WTC11 (cell line): Measurements from ENCODE around the gene KIF2C. TPM values are rescaled to one million over a fixed set of nuclear protein-coding genes. Genes with fewer than 3 reads are reported as not detected.
A peak's percentile ranks its signal among the peaks of the same experiment; 100 is the strongest.

Experiments
- ATF2 ChIP-seq: sonication (generic); formaldehyde crosslinking; IDR thresholded peaks from 2 replicates; pipeline ENCODE4 v1.8.1; 2022; ENCODE audit warnings: low read depth, missing genetic modification reagents, borderline replicate concordance
- CBFB ChIP-seq: sonication (generic); formaldehyde crosslinking; IDR thresholded peaks from 2 replicates; pipeline ENCODE4 v1.8.1; 2022; ENCODE audit warnings: mild to moderate bottlenecking, low read depth, missing genetic modification reagents
- CREB1 ChIP-seq: sonication (generic); formaldehyde crosslinking; IDR thresholded peaks from 2 replicates; pipeline ENCODE4 v1.8.0; 2023; ENCODE audit warnings: mild to moderate bottlenecking, missing genetic modification reagents
- CTCF ChIP-seq: fragments of 200-600 bp; IDR thresholded peaks from 2 replicates; pipeline ENCODE4 v1.8.0; 2022; ENCODE audit warnings: antibody characterized with exemption
- E2F1 ChIP-seq: sonication (generic); formaldehyde crosslinking; IDR thresholded peaks from 2 replicates; pipeline ENCODE4 v1.8.0; 2022; ENCODE audit warnings: mild to moderate bottlenecking, missing genetic modification reagents
- E2F4 ChIP-seq: sonication (generic); formaldehyde crosslinking; IDR thresholded peaks from 2 replicates; pipeline ENCODE4 v1.8.1; 2022; ENCODE audit warnings: low read depth, mild to moderate bottlenecking, moderate library complexity, missing genetic modification reagents, borderline replicate concordance
- EMX1 ChIP-seq: fragments of 250-450 bp; sonication (Bioruptor Pico); IDR thresholded peaks from 2 replicates; pipeline ENCODE4 v1.8.0; 2021; ENCODE audit warnings: mild to moderate bottlenecking
- FOXK1 ChIP-seq: sonication (generic); formaldehyde crosslinking; IDR thresholded peaks from 2 replicates; pipeline ENCODE4 v1.8.0; 2022; ENCODE audit warnings: mild to moderate bottlenecking, moderate library complexity, missing genetic modification reagents
- GTF2I ChIP-seq: fragments of 250-450 bp; sonication (Bioruptor Pico); conservative IDR thresholded peaks from 2 replicates; pipeline ENCODE4 v1.4.0; 2021; ENCODE audit warnings: mild to moderate bottlenecking
- IRF1 ChIP-seq: sonication (generic); formaldehyde crosslinking; IDR thresholded peaks from 2 replicates; pipeline ENCODE4 v1.8.0; 2023; ENCODE audit warnings: missing genetic modification reagents
- JAZF1 ChIP-seq: fragments of 250-450 bp; sonication (Bioruptor Pico); IDR thresholded peaks from 2 replicates; pipeline ENCODE4 v1.9.0; 2021; ENCODE audit warnings: moderate library complexity, mild to moderate bottlenecking, inconsistent platforms
- KAT7 ChIP-seq: sonication (generic); formaldehyde crosslinking; IDR thresholded peaks from 2 replicates; pipeline ENCODE4 v1.8.1; 2023; ENCODE audit warnings: missing genetic modification reagents, mild to moderate bottlenecking, borderline replicate concordance
- MAX ChIP-seq: sonication (generic); formaldehyde crosslinking; IDR thresholded peaks from 2 replicates; pipeline ENCODE4 v1.8.0; 2022; ENCODE audit warnings: mild to moderate bottlenecking, missing genetic modification reagents
- MYBL2 ChIP-seq: sonication (generic); formaldehyde crosslinking; IDR thresholded peaks from 2 replicates; pipeline ENCODE4 v1.8.1; 2023; ENCODE audit warnings: mild to moderate bottlenecking, moderate library complexity, missing genetic modification reagents
- NFATC4 ChIP-seq: fragments of 250-450 bp; sonication (Bioruptor Pico); IDR thresholded peaks from 2 replicates; pipeline ENCODE4 v1.9.0; 2021; ENCODE audit warnings: mild to moderate bottlenecking
- PRRX2 ChIP-seq: fragments of 250-450 bp; sonication (Bioruptor Pico); IDR thresholded peaks from 2 replicates; pipeline ENCODE4 v1.8.0; 2021; ENCODE audit warnings: mild to moderate bottlenecking
- RELA ChIP-seq: sonication (generic); formaldehyde crosslinking; IDR thresholded peaks from 2 replicates; pipeline ENCODE4 v1.8.1; 2022; ENCODE audit warnings: missing genetic modification reagents, mild to moderate bottlenecking, borderline replicate concordance
- SP1 ChIP-seq: sonication (generic); formaldehyde crosslinking; conservative IDR thresholded peaks from 2 replicates; pipeline ENCODE4 v1.8.1; 2022; ENCODE audit warnings: missing genetic modification reagents
- TEAD4 ChIP-seq: sonication (generic); formaldehyde crosslinking; IDR thresholded peaks from 2 replicates; pipeline ENCODE4 v1.8.0; 2022; ENCODE audit warnings: mild to moderate bottlenecking, missing genetic modification reagents
- TP53 ChIP-seq: sonication (generic); formaldehyde crosslinking; IDR thresholded peaks from 2 replicates; pipeline ENCODE4 v1.8.1; 2023; ENCODE audit warnings: mild to moderate bottlenecking, missing genetic modification reagents
- USF2 ChIP-seq: sonication (generic); formaldehyde crosslinking; IDR thresholded peaks from 2 replicates; pipeline ENCODE4 v1.8.1; 2023; ENCODE audit warnings: mild to moderate bottlenecking, missing genetic modification reagents, moderate library complexity
- ZMAT4 ChIP-seq: fragments of 250-450 bp; sonication (Bioruptor Pico); IDR thresholded peaks from 2 replicates; pipeline ENCODE4 v1.9.0; 2021; ENCODE audit warnings: mild to moderate bottlenecking
- ZNF219 ChIP-seq: sonication (generic); formaldehyde crosslinking; IDR thresholded peaks from 2 replicates; pipeline ENCODE4 v1.8.0; 2023; ENCODE audit warnings: missing genetic modification reagents, mild to moderate bottlenecking, borderline replicate concordance
- ZNF396 ChIP-seq: fragments of 250-450 bp; sonication (Bioruptor Pico); IDR thresholded peaks from 2 replicates; pipeline ENCODE4 v1.8.0; 2021; ENCODE audit warnings: mild to moderate bottlenecking, moderate library complexity, borderline replicate concordance
- ZNF416 ChIP-seq: fragments of 250-450 bp; sonication (Bioruptor Pico); IDR thresholded peaks from 2 replicates; pipeline ENCODE4 v1.9.0; 2021; ENCODE audit warnings: mild to moderate bottlenecking, inconsistent platforms
- ZNF532 ChIP-seq: fragments of 250-450 bp; sonication (Bioruptor Pico); IDR thresholded peaks from 2 replicates; pipeline ENCODE4 v1.9.0; 2021; ENCODE audit warnings: mild to moderate bottlenecking, borderline replicate concordance
- ZNF671 ChIP-seq: fragments of 250-450 bp; sonication (Bioruptor Pico); IDR thresholded peaks from 2 replicates; pipeline ENCODE4 v1.8.0; 2021; ENCODE audit warnings: mild to moderate bottlenecking
- total RNA-seq: library from RNA; stranded (reverse); gene quantifications from 3 replicates; pipeline ENCODE4 v1.2.3, GENCODE V29; 2021

KIF2C gene
- total RNA-seq, 1 experiment from 2014 or later = 93.8 TPM

GRCh38 chr1:44721485-44722361 is 17.9 kb upstream of the KIF2C start (continued):
- peak; percentile 100 for TF ChIP-seq ZNF671 (CRISPR knock-in tag)
- peak; percentile 100 for TF ChIP-seq NFATC4
- peak; percentile 87 for TF ChIP-seq MYBL2 (CRISPR knock-in tag)
- TF ChIP-seq KAT7 (CRISPR knock-in tag) = no peak
- TF ChIP-seq E2F4 (CRISPR knock-in tag) = peak; percentile 88; the same call in 1 of the 2 replicates
- no peak for TF ChIP-seq ZMAT4 (CRISPR knock-in tag)
- TF ChIP-seq FOXK1 = peak; percentile 78
- TF ChIP-seq EMX1 = peak; percentile 100
- no peak for TF ChIP-seq ZNF219 (CRISPR knock-in tag)
- TF ChIP-seq SP1 = peak; percentile 84
- TF ChIP-seq USF2 = no peak
- TF ChIP-seq TEAD4 (CRISPR knock-in tag) = peak; percentile 93; the same call in 1 of the 2 replicates
- peak; percentile 100 for TF ChIP-seq ZNF532 (CRISPR knock-in tag)
- no peak for TF ChIP-seq TP53
- no peak for TF ChIP-seq CTCF
- no peak for TF ChIP-seq ZNF396 (CRISPR knock-in tag)
- TF ChIP-seq JAZF1 = no peak
- TF ChIP-seq CREB1 (CRISPR knock-in tag) = peak; percentile 94
- TF ChIP-seq CBFB (CRISPR knock-in tag) = no peak
- peak; percentile 100 for TF ChIP-seq ZNF416 (CRISPR knock-in tag)
- TF ChIP-seq E2F1 (CRISPR knock-in tag) = no peak
- TF ChIP-seq RELA (CRISPR knock-in tag) = no peak
- TF ChIP-seq ATF2 (CRISPR knock-in tag) = 0 out of 2 replicates have a peak, but pooled peaks have one; percentile 42
- peak; percentile 100 for TF ChIP-seq PRRX2 (CRISPR knock-in tag)
- peak; percentile 69; the same call in 1 of the 2 replicates for TF ChIP-seq GTF2I
- peak; percentile 62; the same call in 1 of the 2 replicates for TF ChIP-seq MAX (CRISPR knock-in tag)
- peak; percentile 95 for TF ChIP-seq IRF1 (CRISPR knock-in tag)
